ENCODE measurements around the gene HCRT.
A peak's percentile ranks its signal among the peaks of the same experiment; 100 is the strongest.

The HCRT gene

DNA sequence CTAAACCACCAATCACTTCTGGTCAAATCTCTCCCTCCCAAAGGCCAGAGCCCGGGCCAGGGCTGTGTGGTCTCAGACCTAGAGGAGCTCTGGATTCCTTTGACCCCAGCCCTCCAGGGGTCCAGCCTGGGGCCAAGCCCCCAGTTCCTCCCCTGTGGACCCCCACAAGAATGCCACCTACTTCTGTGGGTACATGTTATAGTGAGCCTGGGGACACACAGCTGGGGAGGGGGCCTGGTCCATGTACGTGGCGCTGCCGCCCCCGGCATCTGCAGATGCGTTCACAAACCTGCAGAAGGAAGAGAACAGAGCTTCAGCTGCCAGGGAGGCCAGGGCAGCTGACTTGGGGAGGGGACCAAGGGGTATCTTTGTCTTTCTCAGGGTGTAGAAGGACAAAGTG, 16.9 kb upstream of the HCRT start:
- peaks cover 28 to 84% of the 10 kb centered on the region in 2 donors for H3K36me3 ChIP-seq (replicated peaks in 1 of 2; ENCODE audit: control insufficient read depth in 2 of 2, insufficient read depth in 2 of 2, low read length in 2 of 2)
- no CpG with 5 or more reads among the region's 6 CpGs for WGBS, 2 donors (ENCODE audit: extremely low coverage in 2 of 2, insufficient read length in 2 of 2, insufficient replicate concordance in 1 of 2)
- no peak overlapping the region for H3K27ac ChIP-seq (replicated peaks; ENCODE audit: low read length)

DNA sequence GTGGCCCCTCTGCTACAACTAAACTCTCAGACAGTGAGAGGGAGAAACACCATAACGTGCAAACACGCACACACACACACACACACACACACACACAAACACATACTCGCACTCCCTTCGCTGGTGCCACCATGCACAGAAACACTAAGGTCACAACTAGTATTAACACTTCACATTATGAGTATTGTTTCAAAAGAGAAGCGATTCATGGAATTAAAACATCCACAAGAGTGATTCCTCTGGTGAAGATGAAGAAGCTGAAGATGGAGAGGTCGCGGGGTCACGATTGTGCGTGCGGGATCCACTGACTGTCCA, 16.2 kb upstream of the HCRT start:
- Histone ChIP-seq H2BK120ac (ENCODE audit: low read depth, low read length) (no peak overlapping the region), H4K8ac (ENCODE audit: low read depth, low read length) (no peak overlapping the region), H3K27me3 (ENCODE audit: control insufficient read depth in 3 of 3, insufficient read depth in 3 of 3, low read depth in 1 of 3, low read length in 3 of 3) (no peaks in the 10 kb centered on the region), H2BK5ac (ENCODE audit: low read length) (no peak overlapping the region), H3K27ac (replicated peaks; ENCODE audit: low read length) (no peak overlapping the region), H2AK5ac (ENCODE audit: low read depth, low read length) (no peak overlapping the region), H3K9me3 (replicated peaks in 1 of 2; ENCODE audit: control insufficient read depth in 2 of 2, insufficient read depth in 1 of 2, low read depth in 1 of 2, low read length in 2 of 2) (no peaks in the 10 kb centered on the region), H2BK15ac (ENCODE audit: low read length) (no peak overlapping the region), H3K4ac (ENCODE audit: low read length) (no peak overlapping the region), H3K4me3 (ENCODE audit: low read length in 2 of 2) (no peak overlapping the region), H3K4me1 (ENCODE audit: control insufficient read depth in 2 of 2, insufficient read depth in 1 of 2, low read depth in 1 of 2, low read length in 2 of 2) (no peaks in the 10 kb centered on the region), H2AFZ (ENCODE audit: low read length) (no peak overlapping the region), H2BK12ac (ENCODE audit: low read length) (no peak overlapping the region), H3K18ac (ENCODE audit: low read length) (no peak overlapping the region), H3K4me2 (ENCODE audit: insufficient read depth, low read length, poor library complexity, severe bottlenecking) (no peak overlapping the region), H4K91ac (ENCODE audit: low read depth, low read length, poor library complexity) (no peak overlapping the region), H3K14ac (ENCODE audit: low read length) (no peak overlapping the region), H3K23ac (ENCODE audit: low read depth, low read length, poor library complexity) (no peak overlapping the region), H3K36me3 (replicated peaks in 1 of 2; ENCODE audit: control insufficient read depth in 2 of 2, insufficient read depth in 2 of 2, low read length in 2 of 2) (peaks cover 28 to 77% of the 10 kb centered on the region in 2 donors), H3K9ac (ENCODE audit: low read depth, low read length, poor library complexity) (no peak overlapping the region), H3K79me1 (ENCODE audit: low read depth, low read length) (no peaks in the 10 kb centered on the region)
- no peak for DNase-seq (ENCODE audit: low spot score)
- WGBS, 2 donors (ENCODE audit: extremely low coverage in 2 of 2, insufficient read length in 2 of 2, insufficient replicate concordance in 1 of 2) = no CpG with 5 or more reads among the region's 10 CpGs

More for the DNA sequence above, 16.9 kb upstream of the HCRT start:
- Histone ChIP-seq H2BK12ac (ENCODE audit: low read length) (no peak overlapping the region), H2BK15ac (ENCODE audit: low read length) (no peak overlapping the region), H3K4me2 (ENCODE audit: insufficient read depth, low read length, poor library complexity, severe bottlenecking) (no peak overlapping the region), H3K4ac (ENCODE audit: low read length) (no peak overlapping the region), H2AK5ac (ENCODE audit: low read depth, low read length) (no peak overlapping the region), H3K27me3 (ENCODE audit: control insufficient read depth in 3 of 3, insufficient read depth in 3 of 3, low read depth in 1 of 3, low read length in 3 of 3) (no peaks in the 10 kb centered on the region), H3K9me3 (replicated peaks in 1 of 2; ENCODE audit: control insufficient read depth in 2 of 2, insufficient read depth in 1 of 2, low read depth in 1 of 2, low read length in 2 of 2) (no peaks in the 10 kb centered on the region), H3K9ac (ENCODE audit: low read depth, low read length, poor library complexity) (no peak overlapping the region), H3K14ac (ENCODE audit: low read length) (no peak overlapping the region), H4K8ac (ENCODE audit: low read depth, low read length) (no peak overlapping the region), H3K18ac (ENCODE audit: low read length) (no peak overlapping the region), H3K4me1 (ENCODE audit: control insufficient read depth in 2 of 2, insufficient read depth in 1 of 2, low read depth in 1 of 2, low read length in 2 of 2) (no peaks in the 10 kb centered on the region), H2BK120ac (ENCODE audit: low read depth, low read length) (no peak overlapping the region), H3K23ac (ENCODE audit: low read depth, low read length, poor library complexity) (no peak overlapping the region), H2BK5ac (ENCODE audit: low read length) (no peak overlapping the region), H3K79me1 (ENCODE audit: low read depth, low read length) (no peaks in the 10 kb centered on the region), H2AFZ (ENCODE audit: low read length) (no peak overlapping the region), H4K91ac (ENCODE audit: low read depth, low read length, poor library complexity) (no peak overlapping the region), H3K4me3 (ENCODE audit: low read length in 2 of 2) (no peak overlapping the region)
- DNase-seq (ENCODE audit: low spot score) = no peak

DNA sequence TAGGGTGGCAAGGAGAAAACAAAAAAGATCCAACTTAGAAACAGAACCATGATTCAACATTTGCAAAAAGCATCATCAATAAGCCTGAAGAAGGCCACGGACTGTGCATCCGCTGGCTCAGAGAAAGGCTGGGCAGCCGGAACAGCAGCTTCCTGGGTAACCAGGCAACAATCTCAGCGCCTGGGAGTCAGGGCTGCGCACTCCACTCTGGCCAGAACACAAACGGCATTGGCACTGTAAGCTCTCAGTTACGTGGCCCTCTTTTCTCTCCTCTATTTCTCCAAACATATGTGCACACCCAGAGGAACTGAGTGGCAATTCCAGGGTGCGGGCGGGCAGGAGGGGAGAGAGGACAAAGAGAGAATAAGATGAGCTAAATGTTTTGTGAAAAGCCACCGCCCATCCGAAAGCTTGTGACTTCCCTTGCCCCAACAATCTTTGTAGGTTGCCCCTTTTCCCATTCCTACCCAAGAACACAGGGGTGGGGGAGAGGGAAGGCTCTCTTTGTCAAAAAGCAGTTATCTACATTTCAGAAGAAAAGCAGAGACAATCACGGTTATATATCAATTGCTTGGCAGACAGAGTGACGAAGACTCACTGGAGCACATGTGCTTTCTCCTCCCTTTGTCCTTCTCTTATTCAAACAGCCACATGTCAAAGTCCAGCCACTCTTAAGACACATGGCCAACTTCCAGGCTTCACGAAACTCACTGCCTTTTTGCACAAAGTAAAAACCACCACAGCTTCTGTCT, 15.6 kb upstream of the HCRT start:
- Histone ChIP-seq H2BK15ac (ENCODE audit: low read length) (no peak overlapping the region), H3K27ac (replicated peaks; ENCODE audit: low read length) (no peak overlapping the region), H3K36me3 (replicated peaks in 1 of 2; ENCODE audit: control insufficient read depth in 2 of 2, insufficient read depth in 2 of 2, low read length in 2 of 2) (peaks cover 28 to 71% of the 10 kb centered on the region in 2 donors), H3K27me3 (ENCODE audit: control insufficient read depth in 3 of 3, insufficient read depth in 3 of 3, low read depth in 1 of 3, low read length in 3 of 3) (no peaks in the 10 kb centered on the region), H3K18ac (ENCODE audit: low read length) (no peak overlapping the region), H3K4me2 (ENCODE audit: insufficient read depth, low read length, poor library complexity, severe bottlenecking) (no peak overlapping the region), H3K4me1 (ENCODE audit: control insufficient read depth in 2 of 2, insufficient read depth in 1 of 2, low read depth in 1 of 2, low read length in 2 of 2) (no peaks in the 10 kb centered on the region), H4K91ac (ENCODE audit: low read depth, low read length, poor library complexity) (no peak overlapping the region), H3K4me3 (ENCODE audit: low read length in 2 of 2) (peak overlapping the region in 1 of 2 donors; percentile 15), H3K9ac (ENCODE audit: low read depth, low read length, poor library complexity) (no peak overlapping the region), H2BK120ac (ENCODE audit: low read depth, low read length) (no peak overlapping the region), H4K8ac (ENCODE audit: low read depth, low read length) (no peak overlapping the region), H3K4ac (ENCODE audit: low read length) (no peak overlapping the region), H3K14ac (ENCODE audit: low read length) (no peak overlapping the region), H3K9me3 (replicated peaks in 1 of 2; ENCODE audit: control insufficient read depth in 2 of 2, insufficient read depth in 1 of 2, low read depth in 1 of 2, low read length in 2 of 2) (no peaks in the 10 kb centered on the region), H2AK5ac (ENCODE audit: low read depth, low read length) (no peak overlapping the region), H3K79me1 (ENCODE audit: low read depth, low read length) (no peaks in the 10 kb centered on the region), H2BK5ac (ENCODE audit: low read length) (no peak overlapping the region), H2AFZ (ENCODE audit: low read length) (no peak overlapping the region), H3K23ac (ENCODE audit: low read depth, low read length, poor library complexity) (peak overlapping the region; percentile 81), H2BK12ac (ENCODE audit: low read length) (no peak overlapping the region)
- no CpG with 5 or more reads among the region's 14 CpGs for WGBS, 2 donors (ENCODE audit: extremely low coverage in 2 of 2, insufficient read length in 2 of 2, insufficient replicate concordance in 1 of 2)
- DNase-seq (ENCODE audit: low spot score) = no peak

DNA sequence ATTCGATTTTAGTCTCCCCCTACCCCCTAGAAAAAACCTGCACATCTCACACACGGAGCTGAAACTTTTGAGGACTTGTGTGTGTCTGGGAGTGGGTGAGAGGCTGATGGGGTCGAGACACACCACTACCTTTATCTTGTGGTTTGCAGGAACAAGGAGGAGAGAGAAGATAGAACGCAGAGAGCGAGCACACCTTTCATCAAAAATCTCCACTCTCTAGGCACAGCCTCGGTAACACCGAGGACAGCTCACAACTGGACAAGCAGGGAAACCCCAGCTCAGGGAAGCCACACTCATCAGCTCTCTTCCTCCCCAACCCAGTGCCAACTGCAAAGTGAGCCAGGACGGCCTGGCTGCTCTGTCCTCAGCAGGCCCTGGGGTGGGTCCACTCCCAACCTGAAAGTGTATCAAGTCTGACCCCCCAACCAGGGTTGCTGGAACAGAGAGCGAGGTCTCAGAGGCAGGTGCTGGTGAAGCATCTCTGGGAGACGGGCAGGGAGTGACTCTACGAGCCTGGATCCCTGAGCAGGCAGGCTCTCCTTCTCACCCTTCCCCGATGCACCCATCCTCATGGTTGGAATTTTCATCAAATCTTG, 14.3 kb upstream of the HCRT start:
- H3K4me3 ChIP-seq (ENCODE audit: low read length in 2 of 2) = no peak overlapping the region
- peaks cover under 1% of the 10 kb centered on the region in 2 donors for H3K4me1 ChIP-seq (ENCODE audit: control insufficient read depth in 2 of 2, insufficient read depth in 1 of 2, low read depth in 1 of 2, low read length in 2 of 2)
- no peak overlapping the region for H4K91ac ChIP-seq (ENCODE audit: low read depth, low read length, poor library complexity)
- no peak overlapping the region for H3K4me2 ChIP-seq (ENCODE audit: insufficient read depth, low read length, poor library complexity, severe bottlenecking)
- no peak overlapping the region for H4K8ac ChIP-seq (ENCODE audit: low read depth, low read length)
- peaks cover 24 to 59% of the 10 kb centered on the region in 2 donors for H3K36me3 ChIP-seq (replicated peaks in 1 of 2; ENCODE audit: control insufficient read depth in 2 of 2, insufficient read depth in 2 of 2, low read length in 2 of 2)
- H2BK5ac ChIP-seq (ENCODE audit: low read length) = no peak overlapping the region
- H3K9me3 ChIP-seq (replicated peaks in 1 of 2; ENCODE audit: control insufficient read depth in 2 of 2, insufficient read depth in 1 of 2, low read depth in 1 of 2, low read length in 2 of 2) = no peaks in the 10 kb centered on the region
- no peak overlapping the region for H2AFZ ChIP-seq (ENCODE audit: low read length)
- H3K18ac ChIP-seq (ENCODE audit: low read length) = no peak overlapping the region
- no peak overlapping the region for H3K9ac ChIP-seq (ENCODE audit: low read depth, low read length, poor library complexity)
- no peaks in the 10 kb centered on the region for H3K79me1 ChIP-seq (ENCODE audit: low read depth, low read length)
- no peak overlapping the region for H3K23ac ChIP-seq (ENCODE audit: low read depth, low read length, poor library complexity)
- H3K4ac ChIP-seq (ENCODE audit: low read length) = no peak overlapping the region
- H3K27ac ChIP-seq (replicated peaks; ENCODE audit: low read length) = no peak overlapping the region
- no peaks in the 10 kb centered on the region for H3K27me3 ChIP-seq (ENCODE audit: control insufficient read depth in 3 of 3, insufficient read depth in 3 of 3, low read depth in 1 of 3, low read length in 3 of 3)
- H2AK5ac ChIP-seq (ENCODE audit: low read depth, low read length) = no peak overlapping the region
- WGBS, 2 donors (ENCODE audit: extremely low coverage in 2 of 2, insufficient read length in 2 of 2, insufficient replicate concordance in 1 of 2) = no CpG with 5 or more reads among the region's 12 CpGs
- H3K14ac ChIP-seq (ENCODE audit: low read length) = no peak overlapping the region
- H2BK120ac ChIP-seq (ENCODE audit: low read depth, low read length) = no peak overlapping the region
- DNase-seq (ENCODE audit: low spot score) = no peak
- H2BK12ac ChIP-seq (ENCODE audit: low read length) = no peak overlapping the region
- H2BK15ac ChIP-seq (ENCODE audit: low read length) = no peak overlapping the region
